HTR-8/SVneo (cell line): ENCODE data around the gene PAPPA2.
"Not testable (repeated sequence)": the region's sequence is repeated elsewhere in the genome, so short reads cannot be mapped to it uniquely, and the experiment has no call there.

Experiments used
- DNase-seq: peaks from one replicate; pipeline ENCODE4 v3.0.0; 2011; ENCODE audit warnings: low spot score, mixed read lengths; ENCODE audit not compliant: insufficient read length
- FAIRE-seq: peaks from 2 replicates; lab custom pipeline; 2011; peaks lifted over from hg19 to GRCh38; lab: Jason Lieb, UNC

PAPPA2 gene

DNA sequence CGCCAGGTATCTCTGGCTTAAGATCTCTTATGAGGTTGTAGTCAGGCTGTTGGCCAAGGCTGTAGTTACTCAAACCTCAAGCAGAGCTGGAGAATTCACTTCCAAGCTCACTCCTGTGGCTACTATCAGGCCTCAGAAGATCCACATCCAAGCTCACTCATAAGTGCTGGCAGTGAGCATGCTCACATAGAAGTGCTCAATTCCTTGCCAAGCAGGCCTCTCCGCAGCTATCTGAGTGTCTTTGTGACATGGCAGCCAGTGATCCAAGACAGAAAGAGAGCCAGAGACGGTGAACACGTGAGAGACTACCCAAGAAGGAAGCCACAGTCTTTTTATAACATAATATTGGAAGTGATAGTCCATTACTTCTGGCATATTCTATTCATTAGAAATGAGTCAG is 278.2 kb downstream of the PAPPA2 start:
- DNase-seq (no peak), FAIRE-seq (no peak)

GRCh38 chr1:176742322-176742721 is 279.3 kb downstream of the PAPPA2 start:
- DNase-seq (no peak), FAIRE-seq (no peak)

GRCh38 chr1:176744142-176744541 is 281.2 kb downstream of the PAPPA2 start:
- no peak for DNase-seq
- no peak for FAIRE-seq

DNA sequence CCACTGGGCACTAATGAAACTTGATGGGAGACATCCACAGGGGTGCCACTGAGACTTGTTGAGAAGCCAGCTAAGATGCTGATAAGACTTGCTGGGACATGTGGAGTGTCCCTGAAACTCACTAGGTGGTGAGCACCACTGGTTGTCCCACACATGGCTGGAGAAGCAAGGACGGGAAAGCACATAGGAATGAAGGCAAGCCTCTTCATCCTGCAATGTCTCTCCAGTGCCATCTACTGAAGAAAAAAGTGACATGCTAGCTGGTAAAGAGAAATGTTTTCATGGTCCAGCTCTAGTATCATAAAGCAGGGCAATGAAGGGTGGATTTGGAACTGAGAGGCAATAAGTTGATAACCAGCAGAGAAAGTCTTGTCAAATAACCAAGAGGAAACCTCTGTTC is 283.0 kb downstream of the PAPPA2 start:
- no peak for FAIRE-seq
- no peak for DNase-seq

- no peak for FAIRE-seq
- no peak for DNase-seq
Observed at GRCh38 chr1:176752505-176752904, 289.5 kb downstream of the PAPPA2 start.

DNA sequence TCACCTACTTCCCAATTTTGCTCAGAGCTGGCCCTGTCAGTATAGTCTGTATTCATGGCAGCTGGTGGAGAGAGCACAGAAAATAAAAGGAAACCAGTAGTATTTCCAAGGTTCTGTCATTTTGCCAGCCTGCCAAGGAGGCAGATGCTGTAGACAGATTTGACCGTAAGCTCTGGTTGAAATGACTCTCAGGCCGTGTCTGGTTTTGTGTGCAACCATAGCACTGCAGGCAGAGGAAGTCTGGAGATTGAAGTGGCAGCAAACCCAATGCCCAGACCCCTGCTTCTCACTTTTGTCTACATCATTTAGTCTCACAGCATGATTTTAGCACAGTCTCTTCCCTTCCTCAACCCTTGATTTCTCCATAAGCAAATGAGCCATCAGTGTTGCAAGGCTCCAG is 291.7 kb downstream of the PAPPA2 start:
- DNase-seq (no peak), FAIRE-seq (no peak)

- not testable (repeated sequence) for DNase-seq, FAIRE-seq
Observed at GRCh38 chr1:176756817-176757216, 293.8 kb downstream of the PAPPA2 start.

DNA sequence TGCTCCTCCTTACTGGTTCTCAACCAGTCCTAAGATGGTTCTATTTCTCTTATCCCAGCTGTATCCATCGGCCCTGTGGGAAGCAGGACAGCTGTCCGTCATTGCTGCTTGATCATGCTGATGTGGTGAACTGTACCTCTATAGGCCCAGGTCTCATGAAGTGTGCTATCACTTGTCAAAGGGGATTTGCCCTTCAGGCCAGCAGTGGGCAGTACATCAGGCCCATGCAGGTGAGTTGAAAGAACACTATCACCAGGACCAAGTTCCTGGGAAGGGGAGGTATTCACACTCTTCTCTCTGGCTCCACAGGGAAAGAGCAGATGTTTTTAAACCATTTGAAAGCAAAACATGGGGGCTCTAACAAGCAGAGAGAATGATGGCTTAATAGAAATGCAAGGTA is 302.6 kb downstream of the PAPPA2 start:
- DNase-seq: no peak
- no peak for FAIRE-seq

DNA sequence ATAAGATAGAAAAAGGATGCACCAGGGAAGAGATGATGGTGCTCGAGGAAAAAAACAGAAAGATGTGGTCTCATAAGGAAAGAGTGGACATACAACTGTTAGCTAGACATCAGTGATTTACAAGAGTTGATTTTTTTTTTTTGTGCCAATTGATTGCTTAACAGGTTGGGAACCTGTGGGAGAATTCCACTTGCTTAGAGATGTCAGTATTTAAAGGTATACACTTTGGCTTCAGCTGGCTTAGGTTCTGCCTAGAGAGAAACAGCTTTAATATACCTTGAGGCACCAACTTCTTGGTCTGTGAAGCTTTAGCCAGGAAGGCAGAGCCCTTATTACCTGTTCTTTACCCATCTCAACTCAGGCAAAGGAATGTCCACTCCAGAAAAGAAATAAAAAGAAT is 303.8 kb downstream of the PAPPA2 start:
- DNase-seq (no peak), FAIRE-seq (no peak)

DNA sequence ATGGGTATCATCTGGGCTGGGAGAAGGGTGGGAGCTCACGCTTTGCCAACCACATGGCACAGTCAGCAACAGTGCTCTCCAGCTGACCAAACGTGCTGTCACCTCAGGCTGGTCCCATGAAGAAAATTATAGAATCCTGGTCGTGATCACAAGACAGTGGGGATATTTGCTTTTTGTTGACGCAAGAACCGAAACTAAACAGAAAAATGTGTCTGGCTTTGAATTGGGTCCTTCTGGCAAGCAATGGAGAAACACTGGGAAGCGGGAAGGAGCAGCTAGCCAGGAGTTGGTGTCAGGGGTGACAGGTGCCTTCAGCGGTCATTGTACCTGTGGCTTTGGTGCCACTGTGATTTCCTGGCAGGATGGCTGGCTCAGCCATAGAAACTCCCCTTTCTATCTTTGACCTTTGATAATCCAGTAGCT is 304.8 kb downstream of the PAPPA2 start:
- FAIRE-seq (no peak), DNase-seq (no peak)

DNA sequence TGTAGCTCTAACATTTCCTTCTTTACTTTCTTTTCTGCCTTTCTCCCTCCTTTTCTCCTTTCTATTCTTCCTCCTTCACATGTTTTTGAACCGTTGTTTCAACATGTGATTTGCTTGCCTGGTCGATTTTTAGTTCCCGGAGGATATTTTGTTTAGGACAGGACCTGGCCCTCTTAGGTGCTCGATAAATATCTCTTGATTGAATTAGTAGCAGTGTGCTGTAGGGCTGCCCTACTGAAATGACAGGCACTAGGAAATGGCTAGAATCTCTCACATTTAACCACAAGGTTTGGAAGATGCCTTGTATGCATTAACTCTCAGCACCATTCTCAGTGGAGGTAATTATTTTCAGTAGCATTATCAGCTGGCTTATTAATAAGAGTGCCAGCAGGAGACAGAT is 305.6 kb downstream of the PAPPA2 start:
- no peak for FAIRE-seq
- DNase-seq: no peak

- no peak for FAIRE-seq
- DNase-seq: no peak
Observed at GRCh38 chr1:176770066-176770465, 307.1 kb downstream of the PAPPA2 start.

- no peak for FAIRE-seq
- DNase-seq: no peak
Observed at GRCh38 chr1:176773038-176773437, 310.1 kb downstream of the PAPPA2 start.

DNA sequence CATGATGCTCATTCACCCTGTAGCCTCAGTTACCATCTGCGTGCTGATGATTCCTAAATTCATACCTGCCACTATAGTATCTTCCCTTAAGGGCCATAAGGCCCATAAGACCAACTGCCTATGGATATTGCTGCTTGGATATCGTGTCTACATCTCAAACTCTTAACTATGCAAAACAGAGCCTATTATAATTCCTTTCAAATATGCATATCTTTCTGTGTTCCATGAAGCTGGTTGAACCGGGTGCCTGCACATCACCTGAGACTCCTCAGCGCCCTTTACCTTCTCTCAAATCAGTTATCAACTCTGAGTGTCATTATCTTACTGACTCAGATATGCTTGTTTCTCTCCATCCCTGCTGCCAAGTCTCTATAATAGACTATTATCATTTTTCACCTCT is 311.2 kb downstream of the PAPPA2 start:
- no peak for FAIRE-seq
- no peak for DNase-seq

DNA sequence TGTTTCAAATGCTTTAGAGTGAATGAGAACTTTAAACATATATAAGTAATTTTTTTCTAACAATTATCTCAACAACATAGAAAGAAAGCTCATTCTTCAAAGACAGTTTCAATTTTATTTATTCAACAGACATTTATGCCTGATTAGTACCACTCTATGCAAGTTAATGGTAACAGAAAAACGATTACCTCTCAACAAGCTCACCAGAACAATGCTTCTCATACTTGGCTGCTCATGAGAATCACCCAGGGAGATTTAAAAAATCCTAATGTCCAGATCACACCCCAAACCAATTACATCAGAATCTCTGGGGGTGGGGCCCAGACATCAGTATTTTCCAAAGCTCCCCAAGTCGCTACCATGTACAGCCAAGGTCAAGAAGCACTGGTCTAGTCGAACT is 312.4 kb downstream of the PAPPA2 start:
- no peak for DNase-seq
- no peak for FAIRE-seq

GRCh38 chr1:176775996-176776395 is 313.0 kb downstream of the PAPPA2 start:
- no peak for DNase-seq
- no peak for FAIRE-seq

GRCh38 chr1:176778056-176778455 is 315.1 kb downstream of the PAPPA2 start:
- FAIRE-seq: no peak
- no peak for DNase-seq

DNA sequence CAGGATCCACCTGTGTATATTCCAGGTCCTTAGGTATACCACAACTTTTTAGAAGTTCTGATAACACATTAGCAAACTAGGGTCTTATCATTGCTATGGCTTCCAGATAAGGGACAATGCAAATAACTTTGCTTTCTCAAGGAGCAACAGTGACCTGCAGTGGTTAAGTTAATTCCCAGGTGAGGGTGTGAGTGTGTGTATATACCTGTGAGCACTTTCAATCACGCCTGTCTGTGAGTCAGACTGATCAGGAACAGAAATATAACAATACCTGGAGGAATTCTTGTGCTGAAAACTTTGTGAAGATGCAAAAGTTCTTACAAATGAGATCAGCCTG is 317.0 kb downstream of the PAPPA2 start:
- DNase-seq (no peak), FAIRE-seq (no peak)

DNA sequence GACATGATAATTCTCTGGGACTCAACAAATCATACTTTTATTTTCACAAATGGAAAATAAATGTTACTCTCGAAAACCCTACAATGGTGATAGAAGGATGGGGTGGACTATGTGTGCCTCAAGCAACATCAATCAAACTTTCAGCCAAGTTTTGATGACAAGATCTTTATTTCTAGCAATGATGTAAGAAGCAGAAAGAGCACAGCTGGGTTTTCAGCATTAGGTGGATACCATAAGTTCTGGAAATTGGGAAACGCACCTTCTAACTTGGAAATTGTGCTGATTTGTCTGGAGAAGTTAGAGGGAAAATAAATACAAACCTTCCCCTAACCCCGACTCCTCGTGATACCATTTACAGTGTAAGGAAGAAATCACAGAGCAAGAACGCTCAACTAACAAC is 320.3 kb downstream of the PAPPA2 start:
- FAIRE-seq (no peak), DNase-seq (no peak)

GRCh38 chr1:176785056-176785455 is 322.1 kb downstream of the PAPPA2 start:
- DNase-seq: no peak
- no peak for FAIRE-seq

GRCh38 chr1:176785791-176786190 is 322.8 kb downstream of the PAPPA2 start:
- FAIRE-seq (no peak), DNase-seq (no peak)

DNA sequence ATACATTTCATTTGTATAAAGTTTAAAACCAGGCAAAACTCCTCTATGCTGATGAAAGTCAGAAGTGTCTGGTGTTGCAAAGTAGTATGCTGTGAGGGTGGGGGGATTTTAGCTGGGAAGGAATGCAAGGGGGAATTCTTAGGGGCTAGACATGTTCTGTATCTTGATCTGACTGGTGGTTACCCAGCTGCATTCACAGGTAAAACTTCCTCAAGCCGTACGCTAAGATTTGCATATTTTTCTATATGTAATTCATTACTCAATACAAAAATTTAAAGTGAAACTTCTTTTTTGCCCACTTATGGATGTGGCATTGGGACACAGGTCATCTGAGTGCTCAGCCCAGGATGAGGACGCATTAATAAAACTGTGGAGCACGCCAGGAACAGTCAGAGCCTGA is 323.3 kb downstream of the PAPPA2 start:
- FAIRE-seq (no peak), DNase-seq (no peak)

- FAIRE-seq (no peak), DNase-seq (no peak)
Observed at GRCh38 chr1:176789571-176790090, 326.7 kb downstream of the PAPPA2 start.
